Forelimb muscle (tissue), 1 donor: ENCODE data around the gene AGBL4. TPM values are rescaled to one million over a fixed set of nuclear protein-coding genes. Genes with fewer than 3 reads are reported as not detected.

Source experiments
- DNase-seq: peaks from one replicate; pipeline ENCODE4 v3.0.0-alpha.2; 2013; ENCODE audit warnings: low read depth
- polyA plus RNA-seq: library from polyadenylated mRNA; unstranded; fragments of 120-200 nt; gene quantifications from one replicate; pipeline ENCODE4 v1.2.1, GENCODE V29; 2013; ENCODE audit not compliant: insufficient read length

The AGBL4 gene
- polyA plus RNA-seq, 1 donor = 0.15 TPM

- DNase-seq = no peak
Measured at GRCh38 chr1:48488721-48489120, 1535.0 kb downstream of the AGBL4 start.

Other genes starting within 250 kb of the AGBL4 start
- gene ELAVL4, start 85.0 kb upstream of the AGBL4 start, polyA plus RNA-seq = 0.13 TPM